ENCODE measurements around the gene TDRD15. TPM values are rescaled to one million over a fixed set of nuclear protein-coding genes. Genes with fewer than 3 reads are reported as not detected.
"Not testable (repeated sequence)": the region's sequence is repeated elsewhere in the genome, so short reads cannot be mapped to it uniquely, and the experiment has no call there.

Gene TDRD15
- total RNA-seq, 1 donor from 2014 or later = not detected

DNA sequence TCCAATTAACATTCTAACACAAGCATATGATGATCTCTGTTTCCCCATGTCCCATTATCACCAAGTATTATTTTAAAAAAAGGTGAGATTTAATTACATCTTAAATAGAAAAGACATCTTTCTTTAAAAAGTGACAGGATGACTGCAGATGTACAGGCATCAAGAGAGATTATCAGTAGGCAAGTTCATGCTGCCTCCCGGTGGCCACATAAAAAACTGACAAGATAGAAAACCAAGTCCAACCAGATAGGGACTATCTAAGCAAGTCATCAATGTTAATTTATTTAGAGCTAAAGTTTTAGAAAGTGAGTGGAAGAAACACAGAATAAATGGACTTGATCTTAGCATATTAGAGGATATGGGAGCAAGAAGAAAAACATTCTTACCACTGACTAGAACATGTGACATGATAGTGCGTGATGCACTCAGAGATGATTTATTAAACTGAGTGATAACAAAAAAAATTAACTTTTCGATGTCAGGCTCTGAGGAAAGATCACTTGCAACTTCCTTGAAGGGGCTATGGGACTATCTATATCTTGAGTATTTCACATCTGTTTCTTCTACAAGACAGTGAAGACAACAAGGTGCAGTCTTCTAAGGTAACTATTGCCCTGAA, 5.4 kb upstream of the TDRD15 start:
- H3K27me3 ChIP-seq (ENCODE audit: control insufficient read depth, insufficient read depth, low read length) = no peaks in the 10 kb centered on the region
- H3K4me3 ChIP-seq (ENCODE audit: low read depth, low read length) = no peak overlapping the region
- no peak for DNase-seq (ENCODE audit: low read depth)
- H3K36me3 ChIP-seq (ENCODE audit: control insufficient read depth, insufficient read depth, low read length) = no peaks in the 10 kb centered on the region
- TF ChIP-seq, protein P1, sequence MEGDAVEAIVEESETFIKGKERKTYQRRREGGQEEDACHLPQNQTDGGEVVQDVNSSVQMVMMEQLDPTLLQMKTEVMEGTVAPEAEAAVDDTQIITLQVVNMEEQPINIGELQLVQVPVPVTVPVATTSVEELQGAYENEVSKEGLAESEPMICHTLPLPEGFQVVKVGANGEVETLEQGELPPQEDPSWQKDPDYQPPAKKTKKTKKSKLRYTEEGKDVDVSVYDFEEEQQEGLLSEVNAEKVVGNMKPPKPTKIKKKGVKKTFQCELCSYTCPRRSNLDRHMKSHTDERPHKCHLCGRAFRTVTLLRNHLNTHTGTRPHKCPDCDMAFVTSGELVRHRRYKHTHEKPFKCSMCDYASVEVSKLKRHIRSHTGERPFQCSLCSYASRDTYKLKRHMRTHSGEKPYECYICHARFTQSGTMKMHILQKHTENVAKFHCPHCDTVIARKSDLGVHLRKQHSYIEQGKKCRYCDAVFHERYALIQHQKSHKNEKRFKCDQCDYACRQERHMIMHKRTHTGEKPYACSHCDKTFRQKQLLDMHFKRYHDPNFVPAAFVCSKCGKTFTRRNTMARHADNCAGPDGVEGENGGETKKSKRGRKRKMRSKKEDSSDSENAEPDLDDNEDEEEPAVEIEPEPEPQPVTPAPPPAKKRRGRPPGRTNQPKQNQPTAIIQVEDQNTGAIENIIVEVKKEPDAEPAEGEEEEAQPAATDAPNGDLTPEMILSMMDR (IDR thresholded peaks at IDR 0.05; ENCODE audit: insufficient read depth, low read length, poor library complexity, severe bottlenecking) = peak; percentile 54

DNA sequence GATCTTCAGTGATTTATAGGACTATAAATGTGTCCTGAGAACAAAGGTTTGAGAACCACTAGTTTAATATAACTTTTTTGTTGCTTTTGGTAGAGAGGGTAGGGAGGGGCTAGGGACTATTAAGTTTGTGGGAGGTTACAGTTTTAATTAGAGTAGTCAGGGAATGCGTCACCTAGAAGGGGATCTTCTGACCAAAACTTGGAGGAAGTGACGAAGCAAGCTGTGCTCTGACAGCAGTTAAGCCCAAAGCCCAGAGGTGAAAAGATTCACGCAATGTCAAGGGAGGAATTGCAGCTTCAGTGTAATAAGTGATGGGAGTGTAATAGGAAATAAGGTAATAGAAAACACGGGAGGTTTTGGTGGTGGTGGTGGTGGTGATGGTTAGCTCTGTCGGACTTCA, 8.1 kb downstream of the TDRD15 start:
- H3K36me3 ChIP-seq (ENCODE audit: control insufficient read depth, insufficient read depth, low read length) = no peaks in the 10 kb centered on the region
- no peaks in the 10 kb centered on the region for H3K27me3 ChIP-seq (ENCODE audit: control insufficient read depth, insufficient read depth, low read length)
- TF ChIP-seq, protein P1 (IDR thresholded peaks at IDR 0.05; ENCODE audit: insufficient read depth, low read length, poor library complexity, severe bottlenecking) = no peak
- H3K4me3 ChIP-seq (ENCODE audit: low read depth, low read length) = no peak overlapping the region
- no peak for DNase-seq (ENCODE audit: low read depth)

DNA sequence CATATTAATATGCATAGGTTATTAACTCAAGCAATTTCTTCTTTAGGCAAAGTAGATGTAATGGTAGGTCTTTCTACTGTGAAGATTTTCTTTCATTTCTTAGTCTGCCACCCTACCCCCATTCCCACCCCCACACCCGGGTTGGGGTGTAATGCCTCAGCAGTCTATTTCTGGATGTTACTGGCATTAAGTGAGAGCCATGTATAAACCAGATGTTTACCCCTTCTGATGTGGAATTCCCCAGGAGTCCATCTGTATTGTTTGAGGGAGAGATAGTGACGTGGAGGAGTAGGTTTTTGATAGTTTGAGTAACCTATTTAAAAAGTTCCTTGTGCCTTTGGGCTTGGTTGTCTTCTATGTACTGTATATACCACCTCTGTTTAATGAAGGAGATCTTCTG, 11.8 kb downstream of the TDRD15 start:
- Histone ChIP-seq H3K27me3 (ENCODE audit: control insufficient read depth, insufficient read depth, low read length) (no peaks in the 10 kb centered on the region), H3K4me3 (ENCODE audit: low read depth, low read length) (no peak overlapping the region), H3K36me3 (ENCODE audit: control insufficient read depth, insufficient read depth, low read length) (no peaks in the 10 kb centered on the region)
- TF ChIP-seq, protein P1 (IDR thresholded peaks at IDR 0.05; ENCODE audit: insufficient read depth, low read length, poor library complexity, severe bottlenecking) = no peak
- DNase-seq (ENCODE audit: low read depth) = no peak

DNA sequence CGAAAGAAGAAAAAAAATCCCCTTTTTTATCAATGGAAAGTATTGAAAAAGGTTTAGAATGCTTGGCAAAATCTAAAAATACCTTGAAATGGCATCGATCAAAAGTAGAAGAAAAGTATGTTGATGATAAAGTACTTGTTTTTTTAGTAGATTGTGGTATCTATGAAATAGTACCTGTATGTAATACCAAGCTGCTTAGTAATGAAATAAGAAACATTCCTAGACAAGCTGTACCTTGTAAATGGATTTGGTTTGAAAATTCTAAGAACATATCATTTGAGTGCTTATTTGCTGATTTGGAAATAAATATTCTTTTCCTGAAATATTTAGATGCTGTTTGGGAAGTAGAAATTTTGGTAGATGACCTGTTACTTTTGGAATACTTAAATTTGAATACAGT, 18.4 kb downstream of the TDRD15 start:
- H3K4me3 ChIP-seq (ENCODE audit: low read depth, low read length) = no peak overlapping the region

DNA sequence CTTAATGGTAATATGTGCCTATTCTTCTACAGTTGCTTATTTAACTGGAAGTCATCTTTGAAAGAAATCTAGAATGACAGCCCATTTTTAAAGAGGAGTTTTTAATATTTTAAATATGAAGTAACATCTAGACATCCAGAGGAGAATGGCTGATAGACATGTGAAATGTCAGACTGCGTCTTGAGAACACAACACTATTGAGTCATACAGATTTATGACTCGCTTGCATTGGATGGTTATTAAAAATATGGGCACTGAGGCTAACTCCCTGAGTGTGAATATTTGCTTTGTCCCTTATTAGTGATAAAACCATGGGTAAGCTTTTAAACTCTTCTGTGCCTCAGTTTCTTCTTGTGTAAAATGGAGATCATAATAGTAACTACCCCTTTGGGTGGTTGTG, 22.9 kb downstream of the TDRD15 start:
- H3K36me3 ChIP-seq (ENCODE audit: control insufficient read depth, insufficient read depth, low read length) = no peaks in the 10 kb centered on the region
- TF ChIP-seq, protein P1 (IDR thresholded peaks at IDR 0.05; ENCODE audit: insufficient read depth, low read length, poor library complexity, severe bottlenecking) = no peak
- no peak for DNase-seq (ENCODE audit: low read depth)

More for the DNA sequence above, 18.4 kb downstream of the TDRD15 start:
- TF ChIP-seq, protein P1 (IDR thresholded peaks at IDR 0.05; ENCODE audit: insufficient read depth, low read length, poor library complexity, severe bottlenecking) = no peak
- DNase-seq (ENCODE audit: low read depth) = no peak
- Histone ChIP-seq H3K36me3 (ENCODE audit: control insufficient read depth, insufficient read depth, low read length) (no peaks in the 10 kb centered on the region), H3K27me3 (ENCODE audit: control insufficient read depth, insufficient read depth, low read length) (no peaks in the 10 kb centered on the region)

DNA sequence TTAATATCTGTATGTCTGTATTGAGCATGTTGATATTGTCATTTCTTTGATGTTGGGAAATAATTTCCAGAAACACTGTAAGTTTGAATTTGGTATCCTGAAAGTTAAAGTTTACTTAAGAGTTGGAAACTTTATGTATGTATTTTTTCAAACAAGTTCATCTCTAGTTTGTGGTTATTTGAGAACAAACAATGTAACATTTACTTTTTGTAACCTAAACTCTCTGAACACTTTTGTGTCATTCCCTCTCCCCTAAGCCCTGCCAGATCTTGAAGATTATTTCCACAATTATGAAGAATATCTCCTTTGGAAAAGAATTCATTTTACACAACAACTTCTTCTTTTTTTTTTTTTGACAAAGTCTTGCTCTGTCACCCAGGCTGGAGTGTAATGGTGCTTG, 24.9 kb downstream of the TDRD15 start:
- H3K36me3 ChIP-seq (ENCODE audit: control insufficient read depth, insufficient read depth, low read length) = no peaks in the 10 kb centered on the region
- H3K27me3 ChIP-seq (ENCODE audit: control insufficient read depth, insufficient read depth, low read length) = no peaks in the 10 kb centered on the region
- no peak for DNase-seq (ENCODE audit: low read depth)
- TF ChIP-seq, protein P1 (IDR thresholded peaks at IDR 0.05; ENCODE audit: insufficient read depth, low read length, poor library complexity, severe bottlenecking) = no peak
- no peak overlapping the region for H3K4me3 ChIP-seq (ENCODE audit: low read depth, low read length)

More for the DNA sequence above, 22.9 kb downstream of the TDRD15 start:
- Histone ChIP-seq H3K27me3 (ENCODE audit: control insufficient read depth, insufficient read depth, low read length) (no peaks in the 10 kb centered on the region), H3K4me3 (ENCODE audit: low read depth, low read length) (no peak overlapping the region)

DNA sequence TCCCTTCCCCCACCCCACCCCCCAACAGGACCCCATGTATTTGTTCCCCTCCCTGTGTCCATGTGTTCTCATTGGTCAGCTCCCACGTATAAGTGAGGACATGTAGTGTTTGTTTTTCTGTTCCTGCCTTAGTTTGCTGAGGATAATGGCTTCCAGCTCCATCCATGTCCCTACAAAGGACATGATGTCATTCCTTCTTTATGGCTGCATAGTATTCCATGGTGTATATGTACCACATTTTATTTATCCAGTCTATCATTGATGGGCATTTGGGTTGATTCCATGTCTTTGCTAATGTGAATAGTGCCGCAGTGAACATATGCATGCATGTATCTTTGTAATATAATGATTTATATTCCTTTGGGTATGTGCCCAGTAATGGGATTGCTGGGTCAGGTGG, 27.5 kb downstream of the TDRD15 start:
- not testable (repeated sequence) for DNase-seq (ENCODE audit: low read depth)

More for the DNA sequence above, 27.5 kb downstream of the TDRD15 start:
- H3K27me3 ChIP-seq (ENCODE audit: control insufficient read depth, insufficient read depth, low read length); H3K4me3 ChIP-seq (ENCODE audit: low read depth, low read length); H3K36me3 ChIP-seq (ENCODE audit: control insufficient read depth, insufficient read depth, low read length): not testable (repeated sequence)

Data from kidney epithelial cell (primary cell).